Tibial artery (tissue), 4 donors: ENCODE results near the gene GRID2.

ENCODE experiments used
- DNase-seq, 2 donors: peaks; one replicate each; pipeline ENCODE4 v3.0.0-alpha.2; 2019
- H3K27ac ChIP-seq, 2 donors: fragments of 200-600 bp; sonication (generic) in 1 of 2; 1 replicate in 1 of 2; 2 replicates in 1 of 2; pipeline ENCODE4 v1.5.1; 2018 to 2019; ENCODE audit warnings: mild to moderate bottlenecking in 1 of 2
- H3K27me3 ChIP-seq, 2 donors: fragments of 200-600 bp; sonication (generic) in 1 of 2; one replicate each; pipeline versions ENCODE4 v1.5.1 to v1.6.0; 2016 to 2019
- H3K36me3 ChIP-seq, 3 donors: fragments of 200-600 bp; sonication (generic) in 2 of 3; one replicate each; pipeline ENCODE4 v1.5.1; 2016 to 2019; ENCODE audit warnings: mild to moderate bottlenecking in 2 of 3
- H3K4me1 ChIP-seq, 4 donors: fragments of 200-600 bp; sonication (generic) in 2 of 4; 1 replicate in 3 of 4; 2 replicates in 1 of 4; pipeline ENCODE4 v1.5.1; 2016 to 2019
- H3K4me3 ChIP-seq, 2 donors: fragments of 200-600 bp; sonication (generic) in 1 of 2; 1 replicate in 1 of 2; 2 replicates in 1 of 2; pipeline ENCODE4 v1.5.1; 2018 to 2019; ENCODE audit warnings: mild to moderate bottlenecking in 2 of 2
- H3K9me3 ChIP-seq, 3 donors: fragments of 200-600 bp; sonication (generic) in 1 of 3; one replicate each; pipeline ENCODE4 v1.5.1; 2016 to 2019
- intact Hi-C: fragments of 100-400 bp; cut with DNase I; formaldehyde crosslinking; loops from one replicate; pipeline ENCODE4 v1.15.0; 2023; ENCODE audit warnings: low total_unique reads
- TF ChIP-seq, protein P1 (sequence below), 2 experiments: fragments of 200-600 bp in 1 of 2; fragments of 450-650 bp in 1 of 2; IDR thresholded peaks; one replicate each; pipeline ENCODE4 v1.5.1; 2017 to 2019; ENCODE audit warnings: antibody characterized with exemption in 2 of 2, mild to moderate bottlenecking in 1 of 2, moderate library complexity in 1 of 2

The GRID2 gene

DNA sequence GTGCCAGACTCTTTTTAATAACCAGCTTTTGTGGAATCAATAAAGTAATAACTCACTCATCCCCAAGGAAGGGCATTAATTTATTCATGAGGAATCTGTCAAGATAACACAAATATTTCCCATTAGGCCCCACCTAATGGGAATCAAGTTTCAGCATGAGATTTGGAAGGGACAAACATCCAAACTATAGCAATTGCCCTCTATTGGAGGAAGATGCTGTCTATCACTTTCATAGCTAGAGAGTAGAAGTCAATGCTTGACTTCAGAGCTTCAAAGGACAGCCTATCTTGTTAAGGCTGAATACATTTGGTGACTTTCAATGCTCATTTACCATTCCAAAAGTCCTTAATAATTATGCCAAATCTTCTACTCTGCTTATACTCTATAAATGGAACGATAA, 1439.9 kb downstream of the GRID2 start:
- Histone ChIP-seq H3K4me1 (no peaks in the 10 kb centered on the region), H3K36me3 (no peaks in the 10 kb centered on the region), H3K9me3 (no peaks in the 10 kb centered on the region), H3K4me3 (no peak overlapping the region), H3K27me3 (no peaks in the 10 kb centered on the region), H3K27ac (no peak overlapping the region)
- DNase-seq = no peak
- TF ChIP-seq, protein P1, sequence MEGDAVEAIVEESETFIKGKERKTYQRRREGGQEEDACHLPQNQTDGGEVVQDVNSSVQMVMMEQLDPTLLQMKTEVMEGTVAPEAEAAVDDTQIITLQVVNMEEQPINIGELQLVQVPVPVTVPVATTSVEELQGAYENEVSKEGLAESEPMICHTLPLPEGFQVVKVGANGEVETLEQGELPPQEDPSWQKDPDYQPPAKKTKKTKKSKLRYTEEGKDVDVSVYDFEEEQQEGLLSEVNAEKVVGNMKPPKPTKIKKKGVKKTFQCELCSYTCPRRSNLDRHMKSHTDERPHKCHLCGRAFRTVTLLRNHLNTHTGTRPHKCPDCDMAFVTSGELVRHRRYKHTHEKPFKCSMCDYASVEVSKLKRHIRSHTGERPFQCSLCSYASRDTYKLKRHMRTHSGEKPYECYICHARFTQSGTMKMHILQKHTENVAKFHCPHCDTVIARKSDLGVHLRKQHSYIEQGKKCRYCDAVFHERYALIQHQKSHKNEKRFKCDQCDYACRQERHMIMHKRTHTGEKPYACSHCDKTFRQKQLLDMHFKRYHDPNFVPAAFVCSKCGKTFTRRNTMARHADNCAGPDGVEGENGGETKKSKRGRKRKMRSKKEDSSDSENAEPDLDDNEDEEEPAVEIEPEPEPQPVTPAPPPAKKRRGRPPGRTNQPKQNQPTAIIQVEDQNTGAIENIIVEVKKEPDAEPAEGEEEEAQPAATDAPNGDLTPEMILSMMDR (IDR thresholded peaks at IDR 0.05) = no peak
- intact Hi-C loops = no loop called here

DNA sequence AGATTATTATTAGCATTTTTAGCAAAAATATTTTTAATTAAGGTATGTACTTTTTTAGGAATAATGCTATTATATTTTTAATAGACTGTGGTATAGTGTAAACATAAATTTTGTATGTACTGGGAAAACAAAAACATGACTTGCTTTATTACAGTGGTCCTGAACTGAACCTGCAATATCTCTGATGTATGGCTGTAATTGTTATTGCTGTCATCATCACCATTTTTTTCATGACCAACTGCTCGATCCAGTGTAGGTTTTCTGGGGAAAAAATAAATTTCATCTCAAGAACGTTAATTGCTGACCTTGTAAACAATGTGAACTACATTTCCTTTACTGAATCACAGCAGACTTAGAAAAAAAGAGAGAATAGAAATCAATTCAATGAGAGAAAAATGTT, 1441.2 kb downstream of the GRID2 start:
- Histone ChIP-seq H3K4me3 (no peak overlapping the region), H3K9me3 (no peaks in the 10 kb centered on the region), H3K27me3 (no peaks in the 10 kb centered on the region), H3K27ac (no peak overlapping the region), H3K4me1 (no peaks in the 10 kb centered on the region), H3K36me3 (no peaks in the 10 kb centered on the region)
- DNase-seq = no peak
- intact Hi-C loops = no loop called here
- TF ChIP-seq, protein P1 (IDR thresholded peaks at IDR 0.05) = no peak

- Histone ChIP-seq H3K36me3 (no peaks in the 10 kb centered on the region), H3K9me3 (no peaks in the 10 kb centered on the region), H3K27me3 (no peaks in the 10 kb centered on the region), H3K27ac (no peak overlapping the region), H3K4me3 (no peak overlapping the region), H3K4me1 (no peaks in the 10 kb centered on the region)
- TF ChIP-seq, protein P1 (IDR thresholded peaks at IDR 0.05) = no peak
- intact Hi-C loops = no loop called here
- DNase-seq = no peak
Observed at GRCh38 chr4:93746031-93746430, 1442.3 kb downstream of the GRID2 start.

DNA sequence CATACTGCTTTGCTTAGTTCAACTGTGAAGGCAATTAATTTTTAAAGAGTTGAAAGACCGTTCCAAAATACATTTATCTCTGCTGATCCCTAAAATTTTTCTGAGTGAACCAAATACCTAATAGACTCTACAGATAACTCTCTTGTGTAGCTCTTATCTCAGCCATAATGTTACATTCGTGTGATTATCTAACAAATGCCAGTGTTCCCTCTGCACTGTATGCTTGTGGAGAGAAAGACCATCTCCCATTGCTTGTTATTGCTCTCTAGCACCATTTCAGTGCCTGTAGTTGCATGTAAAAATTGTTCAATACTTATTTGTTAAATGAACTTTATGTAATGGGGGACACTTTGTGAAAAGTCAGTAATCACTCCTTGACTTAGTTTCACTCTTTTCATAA, 1443.5 kb downstream of the GRID2 start:
- Histone ChIP-seq H3K9me3 (no peaks in the 10 kb centered on the region), H3K4me3 (no peak overlapping the region), H3K27me3 (no peaks in the 10 kb centered on the region), H3K36me3 (no peaks in the 10 kb centered on the region), H3K27ac (no peak overlapping the region), H3K4me1 (no peaks in the 10 kb centered on the region)
- intact Hi-C loops = no loop called here
- no peak for DNase-seq
- TF ChIP-seq, protein P1 (IDR thresholded peaks at IDR 0.05) = no peak

DNA sequence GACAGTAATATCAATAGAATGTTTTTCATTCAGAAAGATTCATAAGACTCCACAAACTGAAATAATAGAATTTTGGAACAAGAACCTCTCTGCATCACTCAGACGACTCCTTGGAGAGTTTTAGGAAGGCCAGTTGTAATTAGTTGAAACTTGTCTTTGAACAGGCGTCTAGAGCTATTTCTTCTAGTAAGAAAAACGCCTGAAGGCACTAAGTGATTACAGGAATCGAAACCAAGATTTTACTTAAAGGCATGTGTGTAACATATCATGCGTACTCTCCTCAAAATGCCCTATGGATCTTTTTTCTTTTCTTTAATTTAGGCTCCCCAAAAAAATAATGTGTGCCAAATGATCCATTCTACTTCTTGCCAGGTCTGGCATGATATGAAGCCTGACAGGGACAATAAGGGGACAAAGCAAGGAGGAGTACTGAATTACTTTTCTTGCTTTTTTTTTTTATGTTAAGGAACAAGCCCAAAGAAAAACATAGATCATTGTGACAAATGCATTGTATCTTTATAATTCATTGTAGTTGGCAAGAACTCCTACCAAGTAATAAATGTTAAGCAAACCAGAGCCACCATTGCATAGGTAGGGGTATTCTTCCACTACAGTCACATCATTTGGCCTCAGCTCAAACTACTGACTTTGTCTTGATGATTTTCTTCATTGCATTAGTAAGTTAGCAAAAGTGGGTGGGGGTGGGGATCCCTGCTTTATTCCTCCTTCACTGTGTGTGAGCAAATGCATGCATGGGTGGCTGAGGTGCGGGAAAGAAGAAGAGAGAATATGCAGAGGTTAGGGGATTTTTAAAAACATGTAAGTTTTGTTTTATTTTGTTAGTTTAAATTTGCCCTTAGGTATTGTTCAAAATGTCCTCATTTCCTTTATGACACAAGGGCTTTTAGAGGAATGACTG, 1444.9 kb downstream of the GRID2 start:
- no peaks in the 10 kb centered on the region for H3K27me3 ChIP-seq
- H3K27ac ChIP-seq = no peak overlapping the region
- TF ChIP-seq, protein P1 (IDR thresholded peaks at IDR 0.05) = no peak
- intact Hi-C loops = no loop called here
- no peaks in the 10 kb centered on the region for H3K9me3 ChIP-seq
- no peaks in the 10 kb centered on the region for H3K4me1 ChIP-seq
- H3K36me3 ChIP-seq = no peaks in the 10 kb centered on the region
- H3K4me3 ChIP-seq = no peak overlapping the region
- no peak for DNase-seq
